SHP77 treated with DMSO at 0.1 percent for 48 hours (cell line): ENCODE data around the gene TMEM183A.

Experiments
- DNase-seq: peaks from one replicate; lab custom pipeline; 2025; lab: John Stamatoyannopoulos, UW

TMEM183A gene

GRCh38 chr1:203069030-203069747 is 62.0 kb downstream of the TMEM183A start:
- DNase-seq, result no peak

- DNase-seq, result no peak
Measured at GRCh38 chr1:203072002-203072602, 64.9 kb downstream of the TMEM183A start.

- DNase-seq, result no peak
Measured at GRCh38 chr1:203072911-203073310, 65.7 kb downstream of the TMEM183A start.

DNA sequence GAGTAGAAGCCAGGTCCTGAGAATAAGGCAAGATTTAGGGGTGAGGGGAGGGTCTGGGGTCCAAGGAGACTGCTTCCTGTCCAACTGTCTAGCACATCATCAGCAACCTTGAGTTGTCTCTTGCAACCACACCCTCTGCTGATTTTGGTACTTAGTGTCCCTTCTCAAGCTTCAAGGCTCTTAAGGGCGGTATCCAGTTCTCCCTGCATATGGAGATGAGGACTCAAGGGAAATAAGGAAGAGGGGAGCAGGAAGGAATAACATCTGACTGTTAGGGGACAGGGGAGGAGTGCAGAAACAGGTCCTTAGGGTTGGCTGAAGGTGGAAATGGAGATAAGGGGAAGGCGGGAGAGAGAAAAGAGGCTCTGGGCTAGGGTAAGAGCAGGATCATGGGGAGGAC is 66.3 kb downstream of the TMEM183A start:
- DNase-seq, result no peak
